RWPE2 (cell line): ENCODE results near the gene ZNF394.
A peak's percentile ranks its signal among the peaks of the same experiment; 100 is the strongest.
"Not testable (repeated sequence)": the region's sequence is repeated elsewhere in the genome, so short reads cannot be mapped to it uniquely, and the experiment has no call there.

Experiments used
- ATAC-seq: fragments of 200-7000 bp; cut with Tn5 transposase; 3 replicates; pipeline ENCODE4 v1.9.1; 2021; ENCODE audit warnings: low read depth
- DNase-seq: peaks from one replicate; pipeline ENCODE4 v3.0.0-alpha.2; 2020; ENCODE audit warnings: low spot score
- H3K27ac ChIP-seq: fragments of 450-650 bp; 2 replicates; pipeline ENCODE4 v1.5.1; 2017; ENCODE audit warnings: mild to moderate bottlenecking; ENCODE audit not compliant: poor library complexity, severe bottlenecking
- H3K27me3 ChIP-seq: fragments of 250-450 bp; sonication (Bioruptor Pico); 2 replicates; pipeline ENCODE4 v1.5.1; 2021; ENCODE audit warnings: mild to moderate bottlenecking, moderate library complexity; ENCODE audit not compliant: insufficient read depth, poor library complexity, severe bottlenecking
- H3K36me3 ChIP-seq: fragments of 250-450 bp; sonication (Bioruptor Pico); 2 replicates; pipeline ENCODE4 v1.5.1; 2020; ENCODE audit warnings: low read depth, mild to moderate bottlenecking, moderate library complexity
- H3K4me1 ChIP-seq: fragments of 250-450 bp; sonication (Bioruptor Pico); 2 replicates; pipeline ENCODE4 v1.5.1; 2021; ENCODE audit warnings: mild to moderate bottlenecking, moderate library complexity; ENCODE audit not compliant: insufficient read depth, poor library complexity, severe bottlenecking
- H3K4me3 ChIP-seq: fragments of 250-450 bp; sonication (Bioruptor Pico); 2 replicates; pipeline ENCODE4 v1.5.1; 2021; ENCODE audit warnings: mild to moderate bottlenecking, moderate library complexity; ENCODE audit not compliant: severe bottlenecking
- H3K9me3 ChIP-seq: fragments of 250-450 bp; sonication (Bioruptor Pico); 2 replicates; pipeline ENCODE4 v1.5.1; 2021; ENCODE audit warnings: mild to moderate bottlenecking, moderate library complexity; ENCODE audit not compliant: severe bottlenecking
- TF ChIP-seq, protein P1 (sequence below): fragments of 450-650 bp; IDR thresholded peaks from one replicate; pipeline ENCODE4 v1.5.1; 2017; ENCODE audit warnings: mild to moderate bottlenecking, moderate library complexity; ENCODE audit not compliant: poor library complexity, severe bottlenecking

ZNF394 gene

GRCh38 chr7:99499721-99500636 is at the start of gene ZNF394:
ZNF394 (minus strand) TSS chr7:99500281; CDS start chr7:99500093, 188 bp downstream.
- peak within 1 kb of the TSS; percentile 69 for H3K27ac ChIP-seq
- ATAC-seq (peak; percentile 57), DNase-seq (peak; percentile 92)
- H3K36me3 ChIP-seq, result peaks cover 35% of the 10 kb centered on the region
- H3K9me3 ChIP-seq, result peaks cover under 1% of the 10 kb centered on the region
- TF ChIP-seq, protein P1, sequence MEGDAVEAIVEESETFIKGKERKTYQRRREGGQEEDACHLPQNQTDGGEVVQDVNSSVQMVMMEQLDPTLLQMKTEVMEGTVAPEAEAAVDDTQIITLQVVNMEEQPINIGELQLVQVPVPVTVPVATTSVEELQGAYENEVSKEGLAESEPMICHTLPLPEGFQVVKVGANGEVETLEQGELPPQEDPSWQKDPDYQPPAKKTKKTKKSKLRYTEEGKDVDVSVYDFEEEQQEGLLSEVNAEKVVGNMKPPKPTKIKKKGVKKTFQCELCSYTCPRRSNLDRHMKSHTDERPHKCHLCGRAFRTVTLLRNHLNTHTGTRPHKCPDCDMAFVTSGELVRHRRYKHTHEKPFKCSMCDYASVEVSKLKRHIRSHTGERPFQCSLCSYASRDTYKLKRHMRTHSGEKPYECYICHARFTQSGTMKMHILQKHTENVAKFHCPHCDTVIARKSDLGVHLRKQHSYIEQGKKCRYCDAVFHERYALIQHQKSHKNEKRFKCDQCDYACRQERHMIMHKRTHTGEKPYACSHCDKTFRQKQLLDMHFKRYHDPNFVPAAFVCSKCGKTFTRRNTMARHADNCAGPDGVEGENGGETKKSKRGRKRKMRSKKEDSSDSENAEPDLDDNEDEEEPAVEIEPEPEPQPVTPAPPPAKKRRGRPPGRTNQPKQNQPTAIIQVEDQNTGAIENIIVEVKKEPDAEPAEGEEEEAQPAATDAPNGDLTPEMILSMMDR, result no peak
- peak within 1 kb of the TSS; percentile 78 for H3K4me3 ChIP-seq
- no peaks in the 10 kb centered on the region for H3K4me1 ChIP-seq
- no peaks in the 10 kb centered on the region for H3K27me3 ChIP-seq

DNA sequence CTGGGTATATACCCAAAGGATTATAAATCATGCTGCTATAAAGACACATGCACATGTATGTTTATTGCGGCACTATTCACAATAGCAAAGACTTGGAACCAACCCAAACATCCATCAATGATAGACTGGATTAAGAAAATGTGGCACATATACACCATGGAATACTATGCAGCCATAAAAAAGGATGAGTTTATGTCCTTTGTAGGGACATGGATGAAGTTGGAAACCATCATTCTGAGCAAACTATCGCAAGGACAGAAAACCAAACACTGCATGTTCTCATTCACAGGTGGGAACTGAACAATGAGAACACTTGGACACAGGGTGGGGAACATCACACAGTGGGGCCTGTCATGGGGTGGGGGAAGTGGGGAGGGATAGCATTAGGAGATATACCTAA is 49.5 kb upstream of the ZNF394 start:
- DNase-seq, H3K9me3 ChIP-seq, H3K4me3 ChIP-seq, ATAC-seq, H3K4me1 ChIP-seq, H3K27ac ChIP-seq, H3K27me3 ChIP-seq: not testable (repeated sequence)
- H3K36me3 ChIP-seq, result peaks cover 31% of the 10 kb centered on the region

- H3K4me1 ChIP-seq, result not testable (repeated sequence)
Measured at GRCh38 chr7:99545308-99545707, 45.2 kb upstream of the ZNF394 start.

GRCh38 chr7:99543916-99544315 is 43.8 kb upstream of the ZNF394 start:
- ATAC-seq, result no peak
- Histone ChIP-seq H3K27ac (no peak overlapping the region), H3K36me3 (peaks cover 22% of the 10 kb centered on the region), H3K4me1 (no peaks in the 10 kb centered on the region), H3K27me3 (no peaks in the 10 kb centered on the region), H3K9me3 (peaks cover 13% of the 10 kb centered on the region), H3K4me3 (no peak overlapping the region)
- TF ChIP-seq, protein P1, result no peak
- no peak for DNase-seq

More at GRCh38 chr7:99545308-99545707, 45.2 kb upstream of the ZNF394 start:
- DNase-seq, H3K4me3 ChIP-seq, H3K9me3 ChIP-seq, ATAC-seq, H3K27me3 ChIP-seq, H3K27ac ChIP-seq: not testable (repeated sequence)
- H3K36me3 ChIP-seq, result peaks cover 30% of the 10 kb centered on the region

DNA sequence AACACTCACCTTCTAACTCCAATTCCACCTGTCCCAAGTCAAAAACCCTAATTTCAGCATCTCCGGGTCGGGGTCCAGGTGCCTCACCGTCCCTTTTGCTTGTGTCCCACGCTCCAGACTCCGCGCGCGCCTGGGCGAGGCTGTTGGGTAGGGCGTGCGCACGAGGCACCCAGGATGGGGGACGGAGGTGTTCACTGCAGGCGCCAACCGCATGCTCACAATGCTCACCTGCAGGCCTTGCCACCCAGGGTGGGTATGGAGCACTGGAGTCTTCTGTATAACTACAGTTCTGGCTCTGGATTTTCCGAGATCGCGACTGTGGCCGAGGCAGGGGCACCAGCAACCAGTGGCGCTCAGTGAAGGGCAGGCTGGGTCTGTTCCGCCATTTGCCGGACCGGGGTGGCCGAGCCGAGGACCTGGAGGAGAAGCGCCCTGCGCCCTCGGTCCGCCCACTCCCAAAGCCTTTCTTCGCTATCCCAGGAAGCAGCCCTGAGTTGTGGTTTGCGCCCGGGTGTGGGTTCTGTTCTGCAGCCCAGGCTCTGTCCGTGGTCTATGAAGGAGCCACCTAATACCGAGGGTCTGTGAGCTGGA is 43.1 kb upstream of the ZNF394 start:
- DNase-seq (no peak), ATAC-seq (no peak)
- Histone ChIP-seq H3K27ac (no peak overlapping the region), H3K4me1 (no peaks in the 10 kb centered on the region), H3K9me3 (peaks cover 13% of the 10 kb centered on the region), H3K4me3 (no peak overlapping the region), H3K27me3 (no peaks in the 10 kb centered on the region), H3K36me3 (peaks cover 19% of the 10 kb centered on the region)
- TF ChIP-seq, protein P1, result no peak
